Ovary (tissue), 3 donors: ENCODE results near the gene ARHGEF7.

Experiments used
- EP300 ChIP-seq: sonication (generic); formaldehyde crosslinking; IDR thresholded peaks from one replicate; pipeline ENCODE4 v1.6.1; 2017; ENCODE audit warnings: antibody characterized with exemption
- POLR2A ChIP-seq: fragments of 450-650 bp; IDR thresholded peaks from one replicate; pipeline ENCODE4 v1.6.1; 2017; ENCODE audit warnings: antibody characterized with exemption, mild to moderate bottlenecking, moderate library complexity
- TF ChIP-seq, protein P1 (sequence below), 3 donors: fragments of 450-650 bp in 2 of 3; fragments of 200-600 bp in 1 of 3; IDR thresholded peaks; one replicate each; pipeline versions ENCODE4 v1.5.1 to v1.8.0; 2016 to 2022; ENCODE audit warnings: antibody characterized with exemption in 3 of 3, mild to moderate bottlenecking in 1 of 3
- donor health status: DM: no; HTN: no; CAD: no.

DNA sequence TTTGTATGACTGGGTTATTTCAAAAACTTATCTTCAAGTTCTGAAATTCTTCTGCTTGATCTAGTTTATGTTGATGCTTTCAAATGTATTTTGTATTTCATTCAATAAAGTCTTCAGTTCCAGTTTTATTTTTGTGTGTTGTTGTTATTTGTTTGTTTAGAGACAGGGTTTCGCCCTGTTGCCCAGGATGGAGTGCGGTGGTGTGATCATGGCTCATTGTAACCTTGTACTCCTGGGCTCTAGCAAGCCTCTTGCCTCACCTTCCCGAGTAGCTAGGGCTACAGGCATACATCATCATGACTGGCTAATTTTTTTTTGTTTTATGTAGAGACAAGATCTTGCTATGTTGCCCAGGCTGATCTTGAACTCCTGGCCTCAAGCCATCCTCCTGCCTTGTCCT lies 40.3 kb upstream of the ARHGEF7 start:
- TF ChIP-seq, protein P1, sequence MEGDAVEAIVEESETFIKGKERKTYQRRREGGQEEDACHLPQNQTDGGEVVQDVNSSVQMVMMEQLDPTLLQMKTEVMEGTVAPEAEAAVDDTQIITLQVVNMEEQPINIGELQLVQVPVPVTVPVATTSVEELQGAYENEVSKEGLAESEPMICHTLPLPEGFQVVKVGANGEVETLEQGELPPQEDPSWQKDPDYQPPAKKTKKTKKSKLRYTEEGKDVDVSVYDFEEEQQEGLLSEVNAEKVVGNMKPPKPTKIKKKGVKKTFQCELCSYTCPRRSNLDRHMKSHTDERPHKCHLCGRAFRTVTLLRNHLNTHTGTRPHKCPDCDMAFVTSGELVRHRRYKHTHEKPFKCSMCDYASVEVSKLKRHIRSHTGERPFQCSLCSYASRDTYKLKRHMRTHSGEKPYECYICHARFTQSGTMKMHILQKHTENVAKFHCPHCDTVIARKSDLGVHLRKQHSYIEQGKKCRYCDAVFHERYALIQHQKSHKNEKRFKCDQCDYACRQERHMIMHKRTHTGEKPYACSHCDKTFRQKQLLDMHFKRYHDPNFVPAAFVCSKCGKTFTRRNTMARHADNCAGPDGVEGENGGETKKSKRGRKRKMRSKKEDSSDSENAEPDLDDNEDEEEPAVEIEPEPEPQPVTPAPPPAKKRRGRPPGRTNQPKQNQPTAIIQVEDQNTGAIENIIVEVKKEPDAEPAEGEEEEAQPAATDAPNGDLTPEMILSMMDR (IDR thresholded peaks at IDR 0.05) = no peak
- TF ChIP-seq EP300 (no peak), POLR2A (no peak)
